ENCODE data around the gene COL8A1.

DNA sequence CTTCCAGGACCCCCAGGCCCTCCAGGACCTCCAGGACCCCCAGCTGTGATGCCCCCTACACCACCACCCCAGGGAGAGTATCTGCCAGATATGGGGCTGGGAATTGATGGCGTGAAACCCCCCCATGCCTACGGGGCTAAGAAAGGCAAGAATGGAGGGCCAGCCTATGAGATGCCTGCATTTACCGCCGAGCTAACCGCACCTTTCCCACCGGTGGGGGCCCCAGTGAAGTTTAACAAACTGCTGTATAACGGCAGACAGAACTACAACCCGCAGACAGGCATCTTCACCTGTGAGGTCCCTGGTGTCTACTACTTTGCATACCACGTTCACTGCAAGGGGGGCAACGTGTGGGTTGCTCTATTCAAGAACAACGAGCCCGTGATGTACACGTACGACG is 157.2 kb downstream of the COL8A1 start:
- TF ChIP-seq, protein P1, sequence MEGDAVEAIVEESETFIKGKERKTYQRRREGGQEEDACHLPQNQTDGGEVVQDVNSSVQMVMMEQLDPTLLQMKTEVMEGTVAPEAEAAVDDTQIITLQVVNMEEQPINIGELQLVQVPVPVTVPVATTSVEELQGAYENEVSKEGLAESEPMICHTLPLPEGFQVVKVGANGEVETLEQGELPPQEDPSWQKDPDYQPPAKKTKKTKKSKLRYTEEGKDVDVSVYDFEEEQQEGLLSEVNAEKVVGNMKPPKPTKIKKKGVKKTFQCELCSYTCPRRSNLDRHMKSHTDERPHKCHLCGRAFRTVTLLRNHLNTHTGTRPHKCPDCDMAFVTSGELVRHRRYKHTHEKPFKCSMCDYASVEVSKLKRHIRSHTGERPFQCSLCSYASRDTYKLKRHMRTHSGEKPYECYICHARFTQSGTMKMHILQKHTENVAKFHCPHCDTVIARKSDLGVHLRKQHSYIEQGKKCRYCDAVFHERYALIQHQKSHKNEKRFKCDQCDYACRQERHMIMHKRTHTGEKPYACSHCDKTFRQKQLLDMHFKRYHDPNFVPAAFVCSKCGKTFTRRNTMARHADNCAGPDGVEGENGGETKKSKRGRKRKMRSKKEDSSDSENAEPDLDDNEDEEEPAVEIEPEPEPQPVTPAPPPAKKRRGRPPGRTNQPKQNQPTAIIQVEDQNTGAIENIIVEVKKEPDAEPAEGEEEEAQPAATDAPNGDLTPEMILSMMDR (IDR thresholded peaks at IDR 0.05), result no peak
- TF ChIP-seq, protein P2, sequence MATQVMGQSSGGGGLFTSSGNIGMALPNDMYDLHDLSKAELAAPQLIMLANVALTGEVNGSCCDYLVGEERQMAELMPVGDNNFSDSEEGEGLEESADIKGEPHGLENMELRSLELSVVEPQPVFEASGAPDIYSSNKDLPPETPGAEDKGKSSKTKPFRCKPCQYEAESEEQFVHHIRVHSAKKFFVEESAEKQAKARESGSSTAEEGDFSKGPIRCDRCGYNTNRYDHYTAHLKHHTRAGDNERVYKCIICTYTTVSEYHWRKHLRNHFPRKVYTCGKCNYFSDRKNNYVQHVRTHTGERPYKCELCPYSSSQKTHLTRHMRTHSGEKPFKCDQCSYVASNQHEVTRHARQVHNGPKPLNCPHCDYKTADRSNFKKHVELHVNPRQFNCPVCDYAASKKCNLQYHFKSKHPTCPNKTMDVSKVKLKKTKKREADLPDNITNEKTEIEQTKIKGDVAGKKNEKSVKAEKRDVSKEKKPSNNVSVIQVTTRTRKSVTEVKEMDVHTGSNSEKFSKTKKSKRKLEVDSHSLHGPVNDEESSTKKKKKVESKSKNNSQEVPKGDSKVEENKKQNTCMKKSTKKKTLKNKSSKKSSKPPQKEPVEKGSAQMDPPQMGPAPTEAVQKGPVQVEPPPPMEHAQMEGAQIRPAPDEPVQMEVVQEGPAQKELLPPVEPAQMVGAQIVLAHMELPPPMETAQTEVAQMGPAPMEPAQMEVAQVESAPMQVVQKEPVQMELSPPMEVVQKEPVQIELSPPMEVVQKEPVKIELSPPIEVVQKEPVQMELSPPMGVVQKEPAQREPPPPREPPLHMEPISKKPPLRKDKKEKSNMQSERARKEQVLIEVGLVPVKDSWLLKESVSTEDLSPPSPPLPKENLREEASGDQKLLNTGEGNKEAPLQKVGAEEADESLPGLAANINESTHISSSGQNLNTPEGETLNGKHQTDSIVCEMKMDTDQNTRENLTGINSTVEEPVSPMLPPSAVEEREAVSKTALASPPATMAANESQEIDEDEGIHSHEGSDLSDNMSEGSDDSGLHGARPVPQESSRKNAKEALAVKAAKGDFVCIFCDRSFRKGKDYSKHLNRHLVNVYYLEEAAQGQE (IDR thresholded peaks at IDR 0.05; ENCODE audit: insufficient read depth in 1 of 2, low read depth in 2 of 2, low read length in 1 of 2), result no peak
- TF ChIP-seq POLR2AphosphoS5 (IDR thresholded peaks at IDR 0.05; ENCODE audit: low read depth, low read length), result no peak
- TF ChIP-seq TCF7L2 (IDR thresholded peaks at IDR 0.05; ENCODE audit: low read depth, low read length), result no peak
- TF ChIP-seq SIN3A (IDR thresholded peaks at IDR 0.05; ENCODE audit: borderline replicate concordance, insufficient read depth, low read depth, low read length), result no peak

All from Panc1 (cell line).